Natural killer cell treated with Interleukin-12 subunit alpha and Interleukin-12 subunit beta and Interleukin-15 and Interleukin-18, amount 100 ng/mL, for 72 hours (primary cell): ENCODE data around the gene SPN. TPM values are rescaled to one million over a fixed set of nuclear protein-coding genes. Genes with fewer than 3 reads are reported as not detected.
"Not testable (repeated sequence)": the region's sequence is repeated elsewhere in the genome, so short reads cannot be mapped to it uniquely, and the experiment has no call there.

ENCODE experiments used
- ATAC-seq, 2 donors: fragments of 150-1000 bp; cut with Tn5 transposase in 1 of 2; sonication (Bioruptor Pico), chemical (Tn5 transposase) in 1 of 2; 2 replicates each; pipeline ENCODE4 v1.10.0; 2021
- DNase-seq: peaks from one replicate; pipeline ENCODE4 v3.0.0; 2022; ENCODE audit warnings: low spot score
- H3K27ac Mint-ChIP-seq, 2 donors: 1 replicate in 1 of 2; 2 replicates in 1 of 2; pipeline ENCODE4 v1.8.0; 2022; ENCODE audit warnings: mixed read lengths in 2 of 2, mild to moderate bottlenecking in 1 of 2, moderate library complexity in 1 of 2
- H3K27me3 Mint-ChIP-seq, 2 donors: 1 replicate in 1 of 2; 2 replicates in 1 of 2; pipeline ENCODE4 v1.8.0; 2022; ENCODE audit warnings: mixed read lengths in 2 of 2
- H3K36me3 Mint-ChIP-seq: one replicate; pipeline ENCODE4 v1.8.0; 2022; ENCODE audit warnings: mixed read lengths
- H3K4me1 Mint-ChIP-seq, 2 donors: 1 replicate in 1 of 2; 2 replicates in 1 of 2; pipeline ENCODE4 v1.8.0; 2022; ENCODE audit warnings: low read depth in 2 of 2, mixed read lengths in 2 of 2, mild to moderate bottlenecking in 1 of 2
- H3K4me3 Mint-ChIP-seq: one replicate; pipeline ENCODE4 v1.8.0; 2022; ENCODE audit warnings: mixed read lengths
- H3K9me3 Mint-ChIP-seq: 2 replicates; pipeline ENCODE4 v1.8.0; 2022; ENCODE audit warnings: mixed read lengths
- total RNA-seq, 2 donors: library from RNA; stranded (reverse); gene quantifications; one replicate each; pipeline ENCODE4 v1.2.3, GENCODE V29; 2022

The SPN gene
- total RNA-seq, 2 donors from 2014 or later, result 111 to 132 TPM

DNA sequence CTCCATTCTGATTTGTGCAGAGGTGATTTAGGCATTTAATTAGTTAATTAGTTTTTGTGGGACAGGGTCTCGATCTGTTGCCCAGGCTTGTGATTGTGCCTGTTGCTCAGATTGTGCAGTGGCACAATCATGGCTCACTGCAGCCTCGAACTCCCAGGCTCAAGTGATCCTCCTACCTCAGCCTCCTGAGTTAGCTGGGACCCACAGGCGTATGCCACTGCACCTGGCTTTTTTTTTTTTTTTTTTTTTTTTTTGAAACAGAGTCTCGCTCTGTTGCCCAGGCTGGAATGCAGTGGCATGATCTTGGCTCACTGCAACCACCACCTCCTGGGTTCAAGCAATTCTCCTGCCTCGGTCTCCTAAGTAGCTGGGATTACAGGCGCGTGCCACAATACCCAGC lies 9.2 kb upstream of the SPN start:
- H3K36me3 Mint-ChIP-seq, ATAC-seq, H3K9me3 Mint-ChIP-seq, H3K4me3 Mint-ChIP-seq, H3K27ac Mint-ChIP-seq, H3K27me3 Mint-ChIP-seq, DNase-seq: not testable (repeated sequence)
- peaks cover 10% of the 10 kb centered on the region in 2 donors for H3K4me1 Mint-ChIP-seq

DNA sequence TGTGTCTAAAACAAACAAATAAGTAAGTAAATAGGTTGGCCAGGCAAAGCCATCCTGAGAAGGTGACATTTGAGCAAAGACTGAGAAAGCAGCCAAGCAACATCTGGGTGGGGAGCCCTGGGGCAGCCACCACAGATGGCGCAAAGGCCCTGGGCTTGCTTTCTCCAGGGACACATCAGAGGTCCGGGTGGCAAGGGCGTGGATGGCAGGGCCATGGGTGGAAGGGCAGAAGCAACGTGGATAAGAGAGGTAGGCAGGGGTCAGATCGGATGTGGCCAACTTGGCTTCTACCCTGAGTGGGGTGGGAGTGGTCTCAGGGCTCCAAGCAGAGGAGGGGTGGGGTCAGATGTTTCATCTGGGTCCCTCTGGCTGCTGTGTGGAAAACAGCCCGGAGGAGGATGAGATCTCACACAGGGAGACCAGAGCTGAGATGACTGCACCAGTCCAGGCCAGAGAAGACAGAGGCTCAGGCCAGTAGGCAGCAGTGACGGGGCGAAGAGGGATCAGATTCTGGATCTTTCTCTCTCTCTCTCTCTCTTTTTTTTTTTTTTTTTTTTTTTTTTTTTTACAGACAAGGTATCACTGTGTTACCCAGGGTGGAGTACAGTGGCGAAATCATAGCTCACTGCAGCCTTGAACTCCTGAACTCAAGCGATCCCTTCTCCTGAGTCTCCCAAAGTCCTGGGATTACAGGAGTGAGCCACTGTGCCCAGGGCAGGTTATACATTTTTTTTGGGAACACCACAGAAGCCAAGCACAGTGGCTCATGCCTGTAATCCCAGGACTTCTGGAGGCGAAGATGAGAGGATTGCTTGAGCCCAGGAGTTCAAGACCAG lies 6.1 kb upstream of the SPN start:
- H3K4me1 Mint-ChIP-seq, result peaks cover 5 to 8% of the 10 kb centered on the region in 2 donors
- H3K36me3 Mint-ChIP-seq, result no peaks in the 10 kb centered on the region
- H3K9me3 Mint-ChIP-seq, result no peaks in the 10 kb centered on the region
- no peaks in the 10 kb centered on the region for H3K27me3 Mint-ChIP-seq
- H3K27ac Mint-ChIP-seq, result peak overlapping the region in 1 of 2 donors; percentile 24
- H3K4me3 Mint-ChIP-seq, result no peak overlapping the region
- DNase-seq (no peak), ATAC-seq (no peak)

DNA sequence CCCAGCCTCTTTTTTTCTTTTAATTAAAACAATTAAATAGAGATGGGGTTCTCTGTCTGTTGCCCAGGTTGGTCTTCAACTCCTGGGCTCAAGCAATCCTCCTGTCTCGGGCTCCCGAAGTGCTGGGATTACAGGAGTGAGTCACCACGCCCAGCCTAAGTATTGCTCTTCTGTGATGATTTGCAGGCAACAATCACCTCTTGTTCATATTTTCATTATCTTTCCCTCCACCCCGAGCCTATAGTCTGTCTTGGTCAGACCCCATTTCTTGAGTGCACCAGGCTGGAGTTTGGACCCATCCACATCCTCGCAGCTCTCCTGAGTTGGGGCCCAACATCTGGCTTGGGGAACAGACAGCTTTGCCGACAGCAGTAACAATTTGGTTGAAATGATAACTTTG lies 4.3 kb upstream of the SPN start:
- H3K9me3 Mint-ChIP-seq, result no peaks in the 10 kb centered on the region
- ATAC-seq (no peak), DNase-seq (no peak)
- no peak overlapping the region for H3K4me3 Mint-ChIP-seq
- peaks cover 23% of the 10 kb centered on the region in 2 donors for H3K4me1 Mint-ChIP-seq
- no peaks in the 10 kb centered on the region for H3K36me3 Mint-ChIP-seq
- H3K27ac Mint-ChIP-seq, result peak overlapping the region in 1 of 2 donors; percentile 33
- no peaks in the 10 kb centered on the region for H3K27me3 Mint-ChIP-seq

DNA sequence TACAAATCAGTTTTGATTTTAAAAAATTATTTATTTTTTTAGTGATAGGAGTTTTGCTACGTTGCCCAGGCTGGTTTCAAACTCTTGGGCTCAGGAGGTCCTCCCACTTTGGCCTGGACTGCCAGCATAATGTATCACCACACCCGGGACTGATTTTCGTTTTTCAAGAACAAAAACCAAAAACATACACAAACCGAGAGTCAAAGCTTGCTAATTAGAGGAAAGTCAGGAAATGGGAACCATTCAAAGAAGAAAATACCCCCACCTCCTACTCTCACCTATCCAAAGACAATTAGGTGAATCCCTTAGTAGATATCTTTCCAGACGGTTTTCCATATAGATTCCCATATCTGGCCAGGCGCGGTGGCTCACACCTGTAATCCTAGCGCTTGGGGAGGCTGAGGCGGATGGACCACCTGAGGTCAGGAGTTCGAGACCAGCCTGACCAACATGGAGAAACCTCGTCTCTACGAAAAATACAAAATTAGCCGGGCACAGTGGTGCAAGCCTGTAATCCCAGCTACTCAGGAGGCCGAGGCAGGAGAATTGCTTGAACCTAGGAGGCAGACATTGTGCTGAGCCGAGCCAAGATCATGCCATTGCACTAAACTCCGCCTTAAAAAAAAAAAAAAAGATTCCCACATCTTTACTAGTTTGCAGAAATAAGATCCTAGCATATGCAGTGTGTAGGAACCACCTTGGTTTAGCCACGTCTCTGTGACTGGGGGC lies 883 bp upstream of the SPN start:
- H3K27ac Mint-ChIP-seq, result peak overlapping the region; percentile 96 to 97
- H3K27me3 Mint-ChIP-seq, result no peaks in the 10 kb centered on the region
- H3K36me3 Mint-ChIP-seq, result peaks cover 7% of the 10 kb centered on the region
- H3K9me3 Mint-ChIP-seq, result no peaks in the 10 kb centered on the region
- ATAC-seq (no peak), DNase-seq (no peak)
- peak overlapping the region; percentile 97 for H3K4me3 Mint-ChIP-seq
- H3K4me1 Mint-ChIP-seq, result peaks cover 51 to 55% of the 10 kb centered on the region in 2 donors

DNA sequence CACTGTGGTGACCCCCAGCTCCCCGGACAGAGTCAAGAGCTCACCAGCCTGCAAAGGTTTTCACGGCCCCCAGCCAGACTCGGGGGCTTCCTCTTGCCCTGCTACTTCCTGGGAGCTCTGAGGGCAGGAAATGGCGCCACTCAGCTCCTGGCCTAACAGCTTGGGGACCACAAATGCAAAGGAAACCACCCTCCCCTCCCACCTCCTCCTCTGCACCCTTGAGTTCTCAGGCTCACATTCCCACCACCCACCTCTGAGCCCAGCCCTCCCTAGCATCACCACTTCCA lies 375 bp upstream of the SPN start:
- Mint-ChIP-seq H3K4me1 (peaks cover 55 to 58% of the 10 kb centered on the region in 2 donors), H3K27ac (peak overlapping the region; percentile 96 to 97), H3K4me3 (peak overlapping the region; percentile 97), H3K27me3 (no peaks in the 10 kb centered on the region), H3K9me3 (no peaks in the 10 kb centered on the region), H3K36me3 (peaks cover 7% of the 10 kb centered on the region)
- peak; percentile 81 for DNase-seq
- peak; percentile 59 to 71 for ATAC-seq

DNA sequence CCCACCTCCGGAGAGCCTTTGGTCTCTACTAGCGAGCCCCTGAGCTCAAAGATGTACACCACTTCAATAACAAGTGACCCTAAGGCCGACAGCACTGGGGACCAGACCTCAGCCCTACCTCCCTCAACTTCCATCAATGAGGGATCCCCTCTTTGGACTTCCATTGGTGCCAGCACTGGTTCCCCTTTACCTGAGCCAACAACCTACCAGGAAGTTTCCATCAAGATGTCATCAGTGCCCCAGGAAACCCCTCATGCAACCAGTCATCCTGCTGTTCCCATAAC lies 702 bp downstream of the SPN start:
- Mint-ChIP-seq H3K4me1 (peaks cover 57 to 58% of the 10 kb centered on the region in 2 donors), H3K27ac (peak overlapping the region; percentile 96 to 97), H3K9me3 (no peaks in the 10 kb centered on the region), H3K4me3 (peak overlapping the region; percentile 97), H3K27me3 (no peaks in the 10 kb centered on the region), H3K36me3 (peaks cover 7% of the 10 kb centered on the region)
- DNase-seq (no peak), ATAC-seq (peak in 1 of 2 donors; percentile 1)

DNA sequence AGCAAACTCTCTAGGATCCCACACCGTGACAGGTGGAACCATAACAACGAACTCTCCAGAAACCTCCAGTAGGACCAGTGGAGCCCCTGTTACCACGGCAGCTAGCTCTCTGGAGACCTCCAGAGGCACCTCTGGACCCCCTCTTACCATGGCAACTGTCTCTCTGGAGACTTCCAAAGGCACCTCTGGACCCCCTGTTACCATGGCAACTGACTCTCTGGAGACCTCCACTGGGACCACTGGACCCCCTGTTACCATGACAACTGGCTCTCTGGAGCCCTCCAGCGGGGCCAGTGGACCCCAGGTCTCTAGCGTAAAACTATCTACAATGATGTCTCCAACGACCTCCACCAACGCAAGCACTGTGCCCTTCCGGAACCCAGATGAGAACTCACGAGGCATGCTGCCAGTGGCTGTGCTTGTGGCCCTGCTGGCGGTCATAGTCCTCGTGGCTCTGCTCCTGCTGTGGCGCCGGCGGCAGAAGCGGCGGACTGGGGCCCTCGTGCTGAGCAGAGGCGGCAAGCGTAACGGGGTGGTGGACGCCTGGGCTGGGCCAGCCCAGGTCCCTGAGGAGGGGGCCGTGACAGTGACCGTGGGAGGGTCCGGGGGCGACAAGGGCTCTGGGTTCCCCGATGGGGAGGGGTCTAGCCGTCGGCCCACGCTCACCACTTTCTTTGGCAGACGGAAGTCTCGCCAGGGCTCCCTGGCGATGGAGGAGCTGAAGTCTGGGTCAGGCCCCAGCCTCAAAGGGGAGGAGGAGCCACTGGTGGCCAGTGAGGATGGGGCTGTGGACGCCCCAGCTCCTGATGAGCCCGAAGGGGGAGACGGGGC lies 1.3 kb downstream of the SPN start:
- Mint-ChIP-seq H3K36me3 (peaks cover 7% of the 10 kb centered on the region), H3K9me3 (no peaks in the 10 kb centered on the region), H3K4me3 (peak overlapping the region; percentile 97), H3K27me3 (no peaks in the 10 kb centered on the region), H3K4me1 (peaks cover 57 to 58% of the 10 kb centered on the region in 2 donors), H3K27ac (peak overlapping the region; percentile 96 to 97)
- DNase-seq, result no peak
- peak; percentile 54 to 64 for ATAC-seq

DNA sequence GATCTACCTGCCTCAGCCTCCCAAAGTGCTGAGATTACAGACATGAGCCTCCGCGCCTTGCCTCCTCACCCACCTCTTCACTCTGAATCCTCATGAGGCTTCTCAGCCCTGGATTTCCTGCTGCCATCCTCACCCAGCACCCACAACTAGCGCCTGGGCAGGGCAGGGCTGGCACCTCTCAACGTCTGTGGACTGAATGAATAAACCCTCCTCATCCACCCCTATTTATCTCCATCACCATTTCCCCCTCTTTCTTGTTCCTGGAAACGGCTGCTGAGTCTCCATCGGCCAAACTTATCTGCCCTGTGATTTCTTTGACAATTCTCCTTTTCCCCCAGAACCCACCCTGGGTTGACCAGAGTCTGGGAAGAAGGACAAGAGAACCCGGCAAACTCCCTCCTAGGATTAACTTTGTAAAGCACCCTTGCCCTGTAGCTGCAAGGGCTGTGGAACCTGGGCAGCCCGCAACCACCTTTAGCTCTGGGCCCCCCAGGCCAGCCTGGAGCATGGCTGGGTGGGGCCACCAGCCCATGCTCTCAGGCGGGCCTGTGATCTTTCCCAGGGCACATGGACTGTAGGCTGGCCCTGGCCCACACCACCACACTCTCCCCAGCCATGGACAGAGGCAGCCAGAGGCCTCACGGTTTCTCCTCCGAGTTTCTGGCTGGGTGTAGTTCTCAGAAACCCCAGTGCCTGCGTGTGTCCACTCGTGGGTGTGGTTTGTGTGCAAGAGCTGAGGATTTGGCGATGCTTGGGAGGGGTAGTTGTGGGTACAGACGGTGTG lies 2.4 kb downstream of the SPN start:
- ATAC-seq, result peak; percentile 31 to 48
- Mint-ChIP-seq H3K27me3 (no peaks in the 10 kb centered on the region), H3K27ac (peak overlapping the region; percentile 96 to 97), H3K4me1 (peaks cover 57 to 58% of the 10 kb centered on the region in 2 donors), H3K36me3 (peaks cover 7% of the 10 kb centered on the region), H3K9me3 (no peaks in the 10 kb centered on the region), H3K4me3 (peak overlapping the region; percentile 97)
- DNase-seq, result no peak

DNA sequence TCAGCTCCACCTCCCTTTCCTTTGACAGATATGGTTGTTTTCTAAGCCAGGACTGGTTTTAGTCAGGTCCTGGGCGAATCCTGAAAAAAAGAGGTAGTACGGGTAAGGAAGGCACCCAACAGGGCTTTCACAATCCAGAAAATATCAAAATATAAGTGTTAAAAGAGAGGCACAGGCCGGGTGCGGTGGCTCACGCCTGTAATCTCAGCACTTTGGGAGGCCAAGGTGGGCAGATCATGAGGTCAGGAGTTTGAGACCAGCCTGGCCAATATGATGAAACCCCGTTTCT lies 4.2 kb downstream of the SPN start:
- DNase-seq, H3K9me3 Mint-ChIP-seq, H3K36me3 Mint-ChIP-seq, H3K27me3 Mint-ChIP-seq, ATAC-seq: not testable (repeated sequence)
- Mint-ChIP-seq H3K4me3 (peak overlapping the region; percentile 97), H3K27ac (peak overlapping the region; percentile 96 to 97), H3K4me1 (peaks cover 50 to 54% of the 10 kb centered on the region in 2 donors)

DNA sequence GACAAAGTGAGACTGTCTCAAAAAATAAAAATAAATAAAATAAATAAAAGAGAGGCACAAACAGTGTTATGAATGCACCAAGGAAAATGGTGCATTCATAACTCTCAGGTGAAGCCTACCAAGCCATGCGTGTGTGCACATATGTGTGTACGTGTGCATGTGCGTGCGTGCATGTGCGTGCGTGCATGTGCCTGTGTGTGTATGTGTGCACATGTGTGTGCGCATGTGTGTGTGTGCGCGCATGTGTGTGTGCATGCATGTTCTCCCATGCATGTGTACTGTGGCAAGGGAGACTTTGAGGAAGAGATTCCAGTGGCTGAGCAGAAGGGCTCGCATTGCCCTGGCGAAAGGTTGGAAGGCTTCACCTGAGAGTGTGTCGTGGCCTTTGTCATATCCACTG lies 4.7 kb downstream of the SPN start:
- peaks cover 45 to 49% of the 10 kb centered on the region in 2 donors for H3K4me1 Mint-ChIP-seq
- ATAC-seq (no peak), DNase-seq (no peak)
- peak overlapping the region; percentile 96 to 97 for H3K27ac Mint-ChIP-seq
- no peaks in the 10 kb centered on the region for H3K27me3 Mint-ChIP-seq
- no peak overlapping the region for H3K4me3 Mint-ChIP-seq
- H3K9me3 Mint-ChIP-seq, result no peaks in the 10 kb centered on the region
- peaks cover 7% of the 10 kb centered on the region for H3K36me3 Mint-ChIP-seq

DNA sequence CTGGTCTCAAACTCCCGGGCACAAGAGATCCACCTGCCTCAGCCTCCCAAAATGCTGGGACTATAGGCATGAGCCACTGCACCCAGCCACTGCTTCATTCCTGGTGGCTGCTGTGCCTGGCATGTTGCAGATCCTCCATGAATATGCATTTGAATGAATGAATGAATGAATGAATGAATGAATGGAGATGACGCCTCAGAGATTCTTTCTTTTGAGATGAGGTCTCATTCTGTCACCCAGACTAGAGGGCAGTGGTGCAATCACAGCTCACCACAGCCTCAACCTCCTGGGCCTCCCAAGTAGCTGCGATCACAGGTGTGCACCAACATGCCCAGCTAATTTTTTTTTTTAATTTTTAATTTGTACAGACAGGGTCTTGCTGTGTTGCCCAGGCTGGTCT lies 5.2 kb downstream of the SPN start:
- H3K27me3 Mint-ChIP-seq, result no peaks in the 10 kb centered on the region
- no peaks in the 10 kb centered on the region for H3K9me3 Mint-ChIP-seq
- no peak overlapping the region for H3K4me3 Mint-ChIP-seq
- no peak for DNase-seq
- H3K27ac Mint-ChIP-seq, result peak overlapping the region in 1 of 2 donors; percentile 96
- peaks cover 40 to 45% of the 10 kb centered on the region in 2 donors for H3K4me1 Mint-ChIP-seq
- H3K36me3 Mint-ChIP-seq, result peaks cover 7% of the 10 kb centered on the region
- no peak for ATAC-seq

DNA sequence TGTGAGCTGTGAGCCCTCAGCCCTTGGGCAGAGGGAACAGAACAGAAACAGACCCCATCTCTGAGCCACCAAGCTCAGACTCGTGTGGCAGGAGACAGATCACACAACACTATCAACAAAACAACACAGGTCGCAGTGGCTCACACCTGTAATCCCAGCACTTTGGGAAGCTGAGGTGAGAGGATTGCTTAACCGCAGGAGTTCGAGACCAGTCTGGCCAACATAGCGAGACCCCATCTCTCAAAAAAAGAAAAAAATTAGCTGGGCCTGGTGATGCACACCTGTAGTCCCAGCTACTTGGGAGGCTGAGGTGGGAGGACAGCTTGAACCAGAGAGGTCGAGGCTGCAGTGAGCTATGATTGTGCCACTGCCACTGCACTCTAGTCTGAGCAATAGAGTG lies 10.5 kb downstream of the SPN start:
- Mint-ChIP-seq H3K36me3 (no peaks in the 10 kb centered on the region), H3K9me3 (no peaks in the 10 kb centered on the region), H3K27ac (peak overlapping the region in 1 of 2 donors; percentile 81), H3K4me3 (no peak overlapping the region), H3K27me3 (no peaks in the 10 kb centered on the region), H3K4me1 (peaks cover 6 to 14% of the 10 kb centered on the region in 2 donors)
- ATAC-seq (no peak), DNase-seq (no peak)

DNA sequence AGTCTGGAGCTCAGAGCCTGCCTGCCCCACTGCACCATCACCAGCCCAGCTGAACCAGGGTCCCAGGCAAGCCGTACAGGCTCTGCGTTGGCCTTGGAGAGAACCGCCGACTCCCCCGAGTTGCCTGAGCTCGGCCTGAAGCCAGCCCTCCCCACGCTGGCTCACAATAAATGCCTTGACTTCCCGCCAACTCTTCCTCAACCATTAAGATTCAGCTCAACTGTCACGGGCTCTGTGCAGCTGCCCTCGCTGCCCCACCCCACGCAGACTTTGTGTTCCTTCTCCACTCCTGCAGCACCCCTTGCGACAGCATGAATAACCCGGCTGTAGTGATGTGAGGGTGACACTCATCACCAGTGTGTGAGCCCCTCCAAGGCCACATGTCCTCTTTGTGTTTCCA lies 11.1 kb downstream of the SPN start:
- no peak overlapping the region for H3K27ac Mint-ChIP-seq
- H3K4me3 Mint-ChIP-seq, result no peak overlapping the region
- H3K36me3 Mint-ChIP-seq, result no peaks in the 10 kb centered on the region
- H3K27me3 Mint-ChIP-seq, result no peaks in the 10 kb centered on the region
- no peak for ATAC-seq
- peaks cover 6 to 15% of the 10 kb centered on the region in 2 donors for H3K4me1 Mint-ChIP-seq
- no peak for DNase-seq
- no peaks in the 10 kb centered on the region for H3K9me3 Mint-ChIP-seq
